ENCODE measurements around the gene COL6A6. TPM values are rescaled to one million over a fixed set of nuclear protein-coding genes. Genes with fewer than 3 reads are reported as not detected.

COL6A6 gene
- total RNA-seq, 2 donors from 2014 or later = 0.83 to 4.0 TPM

DNA sequence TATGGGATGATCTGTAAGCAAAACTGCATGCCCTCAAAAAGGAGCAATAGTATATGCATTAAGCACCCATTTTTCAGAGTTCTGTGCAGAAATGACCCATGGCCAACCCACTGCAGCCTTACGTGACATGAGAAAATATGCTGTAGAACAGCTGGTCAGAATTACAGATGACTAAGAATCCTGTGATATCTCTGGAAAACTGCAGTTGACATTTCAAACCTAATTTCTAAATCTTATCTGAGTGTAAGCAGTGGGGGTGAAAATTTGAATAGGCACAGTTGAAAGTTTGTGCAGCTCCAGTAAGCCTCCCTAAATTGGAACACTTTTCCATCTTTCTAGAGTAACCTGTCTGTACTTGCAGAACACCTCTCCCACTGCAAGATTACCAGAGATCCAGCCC is 28.7 kb upstream of the COL6A6 start:
- H3K27me3 ChIP-seq = no peaks in the 10 kb centered on the region
- no peak overlapping the region for H3K4me3 ChIP-seq
- H3K4me1 ChIP-seq = no peaks in the 10 kb centered on the region
- H3K9me3 ChIP-seq = no peaks in the 10 kb centered on the region
- TF ChIP-seq, protein P1, sequence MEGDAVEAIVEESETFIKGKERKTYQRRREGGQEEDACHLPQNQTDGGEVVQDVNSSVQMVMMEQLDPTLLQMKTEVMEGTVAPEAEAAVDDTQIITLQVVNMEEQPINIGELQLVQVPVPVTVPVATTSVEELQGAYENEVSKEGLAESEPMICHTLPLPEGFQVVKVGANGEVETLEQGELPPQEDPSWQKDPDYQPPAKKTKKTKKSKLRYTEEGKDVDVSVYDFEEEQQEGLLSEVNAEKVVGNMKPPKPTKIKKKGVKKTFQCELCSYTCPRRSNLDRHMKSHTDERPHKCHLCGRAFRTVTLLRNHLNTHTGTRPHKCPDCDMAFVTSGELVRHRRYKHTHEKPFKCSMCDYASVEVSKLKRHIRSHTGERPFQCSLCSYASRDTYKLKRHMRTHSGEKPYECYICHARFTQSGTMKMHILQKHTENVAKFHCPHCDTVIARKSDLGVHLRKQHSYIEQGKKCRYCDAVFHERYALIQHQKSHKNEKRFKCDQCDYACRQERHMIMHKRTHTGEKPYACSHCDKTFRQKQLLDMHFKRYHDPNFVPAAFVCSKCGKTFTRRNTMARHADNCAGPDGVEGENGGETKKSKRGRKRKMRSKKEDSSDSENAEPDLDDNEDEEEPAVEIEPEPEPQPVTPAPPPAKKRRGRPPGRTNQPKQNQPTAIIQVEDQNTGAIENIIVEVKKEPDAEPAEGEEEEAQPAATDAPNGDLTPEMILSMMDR (IDR thresholded peaks at IDR 0.05) = no peak
- no peak for DNase-seq (ENCODE audit: low spot score)
- H3K27ac ChIP-seq = no peak overlapping the region
- H3K36me3 ChIP-seq = no peaks in the 10 kb centered on the region

- no peaks in the 10 kb centered on the region for H3K27me3 ChIP-seq
- DNase-seq (ENCODE audit: low spot score) = no peak
- TF ChIP-seq, protein P1 (IDR thresholded peaks at IDR 0.05) = no peak
These were observed 28.1 kb upstream of the COL6A6 start for GRCh38 chr3:130488769-130489450.

GRCh38 chr3:130490241-130490640 is 26.7 kb upstream of the COL6A6 start:
- Histone ChIP-seq H3K4me3 (no peak overlapping the region), H3K27ac (no peak overlapping the region), H3K4me1 (no peaks in the 10 kb centered on the region), H3K27me3 (no peaks in the 10 kb centered on the region), H3K9me3 (no peaks in the 10 kb centered on the region), H3K36me3 (no peaks in the 10 kb centered on the region)
- TF ChIP-seq, protein P1 (IDR thresholded peaks at IDR 0.05) = no peak
- DNase-seq (ENCODE audit: low spot score) = no peak

More at GRCh38 chr3:130488769-130489450, 28.1 kb upstream of the COL6A6 start:
- no peak overlapping the region for H3K4me3 ChIP-seq
- no peaks in the 10 kb centered on the region for H3K4me1 ChIP-seq
- no peaks in the 10 kb centered on the region for H3K9me3 ChIP-seq
- H3K36me3 ChIP-seq = no peaks in the 10 kb centered on the region
- H3K27ac ChIP-seq = no peak overlapping the region

GRCh38 chr3:130491431-130491830 is 25.5 kb upstream of the COL6A6 start:
- no peak overlapping the region for H3K4me3 ChIP-seq
- no peaks in the 10 kb centered on the region for H3K27me3 ChIP-seq
- no peak for DNase-seq (ENCODE audit: low spot score)
- no peak overlapping the region for H3K27ac ChIP-seq
- no peaks in the 10 kb centered on the region for H3K9me3 ChIP-seq
- TF ChIP-seq, protein P1 (IDR thresholded peaks at IDR 0.05) = no peak
- no peaks in the 10 kb centered on the region for H3K36me3 ChIP-seq
- no peaks in the 10 kb centered on the region for H3K4me1 ChIP-seq

- H3K27me3 ChIP-seq = no peaks in the 10 kb centered on the region
- TF ChIP-seq, protein P1 (IDR thresholded peaks at IDR 0.05) = no peak
- no peaks in the 10 kb centered on the region for H3K36me3 ChIP-seq
- no peak overlapping the region for H3K27ac ChIP-seq
- DNase-seq (ENCODE audit: low spot score) = no peak
- H3K4me3 ChIP-seq = no peak overlapping the region
- no peaks in the 10 kb centered on the region for H3K9me3 ChIP-seq
- H3K4me1 ChIP-seq = no peaks in the 10 kb centered on the region
These were observed 12.3 kb upstream of the COL6A6 start for GRCh38 chr3:130504701-130505100.

- H3K4me1 ChIP-seq = no peaks in the 10 kb centered on the region
- H3K27ac ChIP-seq = no peak overlapping the region
- TF ChIP-seq, protein P1 (IDR thresholded peaks at IDR 0.05) = no peak
- no peak for DNase-seq (ENCODE audit: low spot score)
- no peaks in the 10 kb centered on the region for H3K9me3 ChIP-seq
- no peaks in the 10 kb centered on the region for H3K36me3 ChIP-seq
- H3K27me3 ChIP-seq = no peaks in the 10 kb centered on the region
- no peak overlapping the region for H3K4me3 ChIP-seq
These were observed 10.9 kb upstream of the COL6A6 start for GRCh38 chr3:130506031-130506430.
